Activated gamma-delta T cell treated with anti-CD3 and anti-CD28 coated beads, Interleukin-2, amount 50 U/mL, for 16 hours (primary cell): ENCODE data around the gene RLN3.

Experiments used
- DNase-seq: peaks from one replicate; pipeline ENCODE4 v3.0.0-alpha.2; 2020; ENCODE audit warnings: low read depth

RLN3 gene

GRCh38 chr19:14027856-14028450 is at the start of gene RLN3:
TSS of gene RLN3 (plus strand) at chr19:14028148. CDS start at chr19:14028205, 57 bp downstream.
- no peak for DNase-seq

GRCh38 chr19:13978351-13979243 is 49.4 kb upstream of the RLN3 start:
- no peak for DNase-seq

DNA sequence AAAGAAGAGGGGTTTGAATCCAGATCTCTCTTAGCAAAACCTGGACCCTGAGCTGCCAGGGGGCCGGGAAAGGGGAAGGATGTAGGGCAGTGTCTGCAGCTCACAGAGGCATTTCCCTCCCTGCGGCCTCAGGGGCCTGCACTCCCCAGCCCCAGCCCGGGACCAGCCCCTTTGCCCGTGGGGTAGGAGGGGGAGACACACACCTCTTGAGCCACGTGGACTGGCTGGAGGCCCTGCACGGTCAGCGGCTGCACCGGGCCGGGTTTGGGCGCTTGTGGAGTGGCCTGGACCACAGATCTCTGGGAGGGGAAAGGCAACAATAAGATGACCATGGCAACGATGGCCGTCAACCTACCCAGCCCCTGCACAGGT is 48.7 kb upstream of the RLN3 start:
- no peak for DNase-seq

DNA sequence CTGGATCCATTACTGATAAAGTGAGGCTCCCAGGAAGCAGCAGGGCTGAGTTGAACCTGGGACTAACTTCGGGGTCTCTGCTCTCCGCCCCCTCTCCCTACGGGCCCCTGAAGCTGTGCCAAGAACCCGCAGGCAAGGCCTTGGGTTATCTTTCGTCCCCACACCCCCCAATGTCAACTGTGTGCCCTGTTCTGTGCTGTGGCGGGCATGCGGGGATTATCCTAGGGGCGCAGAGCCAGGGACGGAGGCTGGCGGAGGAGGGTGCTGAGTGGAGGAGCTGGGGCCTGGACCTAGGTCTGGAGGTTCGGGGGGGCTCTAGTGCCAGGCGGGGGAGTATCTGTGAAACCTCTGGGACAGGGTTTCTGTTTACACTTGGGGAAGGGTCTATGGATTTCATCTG is 48.3 kb upstream of the RLN3 start:
- no peak for DNase-seq

DNA sequence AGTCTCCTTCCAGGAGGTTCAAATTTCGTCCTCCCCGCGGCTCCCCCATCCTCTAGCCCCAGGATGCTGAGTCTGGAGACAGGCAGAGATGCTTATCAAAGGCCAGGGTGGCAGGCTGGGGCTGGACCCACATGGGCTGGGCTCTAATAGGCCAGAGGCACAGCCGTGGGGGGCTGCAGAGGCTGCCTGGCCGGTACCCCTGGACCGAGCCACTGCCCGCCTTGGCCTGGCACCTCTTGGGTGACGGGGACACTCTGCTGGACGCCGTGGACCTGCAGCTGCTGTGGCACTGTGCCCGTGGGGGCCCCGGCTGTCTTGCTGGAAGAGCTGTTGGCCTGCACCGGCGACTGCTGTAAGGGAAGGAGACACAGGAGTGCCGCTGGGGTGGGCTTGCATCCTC is 47.6 kb upstream of the RLN3 start:
- no peak for DNase-seq

DNA sequence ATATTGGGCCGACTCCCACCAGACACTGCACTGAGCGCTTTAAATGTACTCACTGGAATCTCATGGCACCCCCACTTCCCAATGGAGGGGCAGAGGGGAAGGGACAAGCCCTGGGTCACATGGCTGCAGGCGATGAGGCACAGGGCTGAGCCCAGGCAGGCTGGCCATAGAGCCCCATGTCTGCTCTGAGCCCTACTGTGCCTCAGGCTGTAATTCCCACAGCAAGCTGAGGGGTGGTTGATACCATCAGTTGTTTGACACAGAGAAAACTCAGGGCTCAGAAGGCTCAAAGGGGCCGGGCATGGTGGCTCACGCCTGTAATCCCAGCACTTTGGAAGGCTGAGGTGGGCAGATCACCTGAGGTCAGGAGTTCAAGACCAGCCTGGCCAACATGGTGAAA is 46.9 kb upstream of the RLN3 start:
- DNase-seq = no peak

GRCh38 chr19:13981467-13981866 is 46.5 kb upstream of the RLN3 start:
- DNase-seq = no peak

GRCh38 chr19:13981988-13982501 is 45.9 kb upstream of the RLN3 start:
- DNase-seq = no peak

GRCh38 chr19:13982773-13983172 is 45.2 kb upstream of the RLN3 start:
- no peak for DNase-seq

DNA sequence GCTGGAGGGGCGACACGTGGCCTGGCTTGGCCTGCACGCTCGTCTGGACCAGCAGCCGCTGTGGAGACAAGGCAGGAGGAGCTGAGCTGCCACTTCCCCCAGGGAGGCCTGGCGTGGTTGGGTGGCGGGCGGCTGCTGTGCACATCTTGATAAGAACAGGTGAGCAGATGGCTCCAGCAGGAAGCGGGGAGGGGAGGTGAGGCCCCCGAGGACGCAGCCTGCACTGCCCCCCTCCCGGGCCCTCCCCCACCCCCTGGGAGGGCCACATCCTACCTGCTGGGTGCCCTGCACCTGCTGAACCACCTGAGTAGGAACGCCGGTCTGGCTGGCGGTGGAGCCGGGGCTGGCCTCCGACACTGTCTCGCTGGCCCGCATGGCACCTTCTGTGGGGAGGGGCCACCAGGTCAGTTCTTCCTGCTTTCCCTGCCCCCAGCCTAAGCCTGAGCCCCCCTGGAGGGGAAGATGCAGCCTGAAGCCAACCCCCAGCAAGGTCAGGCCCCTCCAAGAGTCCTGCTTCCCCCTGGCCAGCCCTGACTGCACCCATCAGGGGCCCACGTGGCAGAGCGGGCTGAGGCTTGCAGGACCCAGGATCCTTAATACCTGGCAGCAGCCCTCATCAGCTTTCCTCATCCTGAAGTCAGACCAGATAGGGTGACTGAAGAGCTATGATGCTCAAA is 44.6 kb upstream of the RLN3 start:
- DNase-seq = no peak

DNA sequence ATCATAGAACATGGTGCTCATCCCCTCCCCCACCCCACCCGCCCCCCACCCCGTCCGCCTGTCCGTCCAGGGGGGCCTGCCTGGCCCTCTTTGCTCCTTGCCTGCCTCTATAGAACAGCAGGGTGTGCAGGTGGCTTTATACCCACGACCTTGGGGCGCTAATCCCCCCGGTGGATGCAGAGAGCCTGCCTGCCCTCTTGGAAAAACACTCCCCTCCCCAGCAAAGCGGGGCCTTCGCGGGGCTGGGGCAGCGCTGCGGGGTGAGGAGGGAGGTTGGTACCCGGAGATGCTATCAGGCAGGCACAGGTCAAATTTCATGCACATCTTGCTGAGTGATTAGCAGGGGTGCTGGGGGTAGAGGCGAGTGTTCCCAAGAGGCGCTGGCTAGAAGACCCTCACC is 43.8 kb upstream of the RLN3 start:
- no peak for DNase-seq

DNA sequence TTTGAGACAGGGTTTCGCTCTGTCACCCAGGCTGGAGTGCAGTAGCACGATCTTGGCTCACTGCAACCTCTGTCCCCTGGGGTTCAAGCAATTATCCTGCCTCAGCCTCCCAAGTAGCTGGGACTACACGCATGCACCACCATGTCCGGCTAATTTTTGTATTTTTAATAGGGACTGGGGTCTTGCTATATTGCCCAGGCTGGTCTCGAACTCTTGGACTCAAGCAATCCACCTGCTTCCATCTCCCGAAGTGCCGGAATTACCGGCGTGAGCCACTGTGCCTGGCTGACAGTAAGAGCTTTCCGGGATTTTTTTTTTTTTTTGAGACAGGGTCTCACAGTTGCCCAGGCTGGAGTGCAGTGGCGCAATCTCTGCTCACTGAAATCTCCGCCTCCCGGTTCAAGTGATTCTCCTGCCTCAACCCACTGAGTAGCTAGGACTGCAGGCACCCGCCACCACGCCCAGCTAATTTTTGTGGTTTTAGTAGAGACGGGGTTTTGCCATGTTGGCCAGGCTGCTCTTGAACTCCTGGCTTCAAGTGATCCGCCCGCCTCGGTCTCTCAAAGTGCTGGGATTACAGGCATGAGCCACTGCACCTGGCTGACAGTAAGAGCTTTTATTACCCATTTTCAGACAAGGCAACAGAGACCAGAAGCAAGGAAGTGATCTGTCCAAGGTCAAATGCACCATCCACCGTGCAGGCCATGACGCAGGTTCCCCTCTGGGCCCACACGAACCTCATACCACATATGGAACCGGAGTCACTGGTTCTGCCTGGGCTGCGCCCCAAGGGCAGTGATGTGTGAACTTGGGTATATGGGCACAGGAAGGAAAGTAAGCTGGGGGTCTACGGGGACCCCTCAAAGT is 42.8 kb upstream of the RLN3 start:
- DNase-seq = no peak

- no peak for DNase-seq
Observed at GRCh38 chr19:13985771-13986347, 42.1 kb upstream of the RLN3 start.

- peak; percentile 99 for DNase-seq
Observed at GRCh38 chr19:13986348-13986904, 41.5 kb upstream of the RLN3 start.

- DNase-seq = no peak
Observed at GRCh38 chr19:13987101-13987890, 40.7 kb upstream of the RLN3 start.

DNA sequence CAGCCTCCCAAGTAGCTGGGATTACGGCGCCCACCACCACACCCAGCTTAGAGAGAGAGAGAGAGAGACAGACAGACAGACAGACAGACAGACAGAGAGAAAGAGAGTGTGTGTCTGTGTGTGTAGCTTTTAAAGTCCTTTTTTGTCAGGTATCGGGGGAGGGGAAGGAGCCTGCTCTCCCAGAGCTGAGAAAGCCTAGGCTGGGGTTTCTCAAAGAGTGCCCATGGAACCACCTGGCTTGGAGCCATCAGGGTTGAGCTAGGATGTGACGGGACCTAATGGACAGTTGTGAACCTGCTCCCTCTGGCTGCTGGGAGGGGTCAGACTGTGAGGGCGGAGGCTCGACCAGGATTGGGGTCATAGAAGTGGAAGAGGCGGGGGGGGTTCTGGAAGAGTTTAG is 38.5 kb upstream of the RLN3 start:
- no peak for DNase-seq

DNA sequence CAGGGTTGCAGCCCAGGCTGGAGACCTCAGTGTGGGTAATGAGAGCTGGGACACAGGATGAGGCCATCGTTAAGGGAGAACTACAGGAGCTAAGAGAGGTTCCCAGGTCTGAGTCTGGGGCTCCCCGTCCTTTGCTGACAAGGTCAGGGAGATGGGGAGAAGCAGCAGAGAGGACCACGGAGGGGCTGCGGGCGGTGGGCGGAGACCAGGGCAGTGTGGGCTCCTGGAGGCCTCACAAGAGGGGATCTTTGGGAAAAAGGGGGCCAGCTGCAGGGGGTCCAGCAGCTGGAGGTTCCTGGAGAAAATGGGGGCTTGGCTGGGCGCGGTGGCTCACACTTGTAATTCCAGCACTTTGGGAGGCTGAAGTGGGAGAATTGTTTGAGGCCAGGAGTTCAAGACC is 37.9 kb upstream of the RLN3 start:
- DNase-seq = no peak

- DNase-seq = no peak
Observed at GRCh38 chr19:13992025-13992424, 35.9 kb upstream of the RLN3 start.

- DNase-seq = no peak
Observed at GRCh38 chr19:13993590-13994300, 34.2 kb upstream of the RLN3 start.
